NOMO-1 (cell line): ENCODE data around the gene ELP1.
A peak's percentile ranks its signal among the peaks of the same experiment; 100 is the strongest.
"Not testable (repeated sequence)": the region's sequence is repeated elsewhere in the genome, so short reads cannot be mapped to it uniquely, and the experiment has no call there.

Source experiments
- DNase-seq, 2 experiments: peaks; one replicate each; lab custom pipeline; 2025; ENCODE audit not compliant: unreplicated experiment in 2 of 2; lab: John Stamatoyannopoulos, UW

The ELP1 gene, protein sequence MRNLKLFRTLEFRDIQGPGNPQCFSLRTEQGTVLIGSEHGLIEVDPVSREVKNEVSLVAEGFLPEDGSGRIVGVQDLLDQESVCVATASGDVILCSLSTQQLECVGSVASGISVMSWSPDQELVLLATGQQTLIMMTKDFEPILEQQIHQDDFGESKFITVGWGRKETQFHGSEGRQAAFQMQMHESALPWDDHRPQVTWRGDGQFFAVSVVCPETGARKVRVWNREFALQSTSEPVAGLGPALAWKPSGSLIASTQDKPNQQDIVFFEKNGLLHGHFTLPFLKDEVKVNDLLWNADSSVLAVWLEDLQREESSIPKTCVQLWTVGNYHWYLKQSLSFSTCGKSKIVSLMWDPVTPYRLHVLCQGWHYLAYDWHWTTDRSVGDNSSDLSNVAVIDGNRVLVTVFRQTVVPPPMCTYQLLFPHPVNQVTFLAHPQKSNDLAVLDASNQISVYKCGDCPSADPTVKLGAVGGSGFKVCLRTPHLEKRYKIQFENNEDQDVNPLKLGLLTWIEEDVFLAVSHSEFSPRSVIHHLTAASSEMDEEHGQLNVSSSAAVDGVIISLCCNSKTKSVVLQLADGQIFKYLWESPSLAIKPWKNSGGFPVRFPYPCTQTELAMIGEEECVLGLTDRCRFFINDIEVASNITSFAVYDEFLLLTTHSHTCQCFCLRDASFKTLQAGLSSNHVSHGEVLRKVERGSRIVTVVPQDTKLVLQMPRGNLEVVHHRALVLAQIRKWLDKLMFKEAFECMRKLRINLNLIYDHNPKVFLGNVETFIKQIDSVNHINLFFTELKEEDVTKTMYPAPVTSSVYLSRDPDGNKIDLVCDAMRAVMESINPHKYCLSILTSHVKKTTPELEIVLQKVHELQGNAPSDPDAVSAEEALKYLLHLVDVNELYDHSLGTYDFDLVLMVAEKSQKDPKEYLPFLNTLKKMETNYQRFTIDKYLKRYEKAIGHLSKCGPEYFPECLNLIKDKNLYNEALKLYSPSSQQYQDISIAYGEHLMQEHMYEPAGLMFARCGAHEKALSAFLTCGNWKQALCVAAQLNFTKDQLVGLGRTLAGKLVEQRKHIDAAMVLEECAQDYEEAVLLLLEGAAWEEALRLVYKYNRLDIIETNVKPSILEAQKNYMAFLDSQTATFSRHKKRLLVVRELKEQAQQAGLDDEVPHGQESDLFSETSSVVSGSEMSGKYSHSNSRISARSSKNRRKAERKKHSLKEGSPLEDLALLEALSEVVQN (N-terminal part only)

GRCh38 chr9:108933718-108934322, at the start of gene ELP1:
Gene ELP1, minus strand, starts transcription at chr9:108934124. Its CDS starts 2,978 bp downstream, at chr9:108931146.
- peak; percentile 90 to 92 for DNase-seq

DNA sequence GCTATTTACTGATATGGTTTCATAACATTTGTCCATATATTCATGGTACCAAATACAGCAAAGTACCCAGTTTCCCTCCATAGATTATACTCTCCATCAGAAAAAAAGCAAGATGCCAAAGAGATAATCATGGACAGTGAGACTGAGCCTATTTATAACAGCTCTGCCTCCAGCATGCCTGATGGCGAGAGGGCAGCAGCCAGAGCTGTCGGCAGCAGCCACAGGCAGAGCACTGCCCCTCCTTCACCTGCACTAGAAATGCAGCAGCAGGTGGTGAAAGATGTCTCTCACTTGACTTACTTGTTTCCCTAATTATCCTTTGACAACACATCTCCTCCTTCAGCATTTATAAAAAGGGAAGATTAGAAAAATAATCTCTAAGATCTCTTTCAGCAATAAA, 47.0 kb upstream of the ELP1 start:
- no peak for DNase-seq

DNA sequence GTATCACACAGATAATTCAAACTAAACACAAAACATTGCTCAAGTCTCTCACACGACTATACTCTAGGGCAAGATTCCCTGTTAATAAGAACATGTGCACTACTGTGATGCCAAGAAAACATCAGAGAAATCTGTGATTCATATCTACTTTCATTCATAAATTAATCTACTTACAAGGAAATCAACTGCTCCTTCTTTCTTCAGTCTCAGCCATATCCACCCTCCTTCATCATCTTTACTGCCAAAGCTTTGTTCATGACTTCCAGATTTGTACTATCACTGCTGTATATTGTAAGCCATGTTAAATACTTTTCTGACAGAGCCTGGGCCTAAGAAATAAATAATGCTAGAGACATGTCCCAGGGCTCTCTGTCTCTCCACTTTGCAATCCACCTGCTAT, 44.3 kb upstream of the ELP1 start:
- no peak for DNase-seq

- no peak for DNase-seq
Observed at GRCh38 chr9:108973895-108974294, 40.0 kb upstream of the ELP1 start.

GRCh38 chr9:108972626-108973209, 38.8 kb upstream of the ELP1 start:
- no peak for DNase-seq

DNA sequence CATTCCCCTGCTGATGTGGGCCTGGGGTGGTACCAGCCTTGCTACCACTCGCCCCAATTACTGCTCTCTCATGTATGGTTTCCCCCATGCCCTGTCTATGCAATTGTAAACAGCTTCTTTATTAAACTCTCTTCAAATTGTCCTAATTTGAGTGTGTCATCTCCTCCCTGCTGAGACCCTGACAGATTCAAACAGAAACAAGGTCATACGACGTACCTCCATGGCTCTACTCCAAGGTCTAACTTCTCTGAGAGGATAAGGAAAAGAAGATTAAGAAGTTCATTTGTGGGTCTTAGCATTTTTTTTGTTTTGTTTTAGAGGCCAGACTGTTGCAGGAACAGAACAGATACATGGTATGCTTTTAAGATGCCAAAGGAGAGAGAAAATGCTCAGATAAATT, 38.3 kb upstream of the ELP1 start:
- DNase-seq: no peak

DNA sequence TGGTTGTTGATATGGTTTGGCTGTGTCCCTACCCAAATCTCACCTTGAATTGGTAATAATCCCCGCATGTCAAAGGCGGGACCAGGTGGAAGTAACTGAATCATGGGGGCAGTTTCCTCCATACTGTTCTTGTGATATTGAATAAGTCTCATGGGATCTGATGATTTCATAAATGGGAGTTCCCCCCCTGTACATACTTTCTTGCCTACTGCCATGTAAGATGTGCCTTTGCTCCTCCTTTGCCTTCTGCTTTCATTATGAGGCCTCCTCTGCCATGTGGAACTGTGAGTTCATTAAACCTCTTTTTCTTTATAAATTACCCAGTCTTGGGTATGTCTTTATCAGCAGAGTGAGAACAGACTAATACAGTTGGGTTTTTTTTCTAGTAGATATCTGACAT, 37.5 kb upstream of the ELP1 start:
- not testable (repeated sequence) for DNase-seq

- no peak for DNase-seq
Observed at GRCh38 chr9:108967916-108968315, 34.0 kb upstream of the ELP1 start.

GRCh38 chr9:108963459-108964143, 29.7 kb upstream of the ELP1 start:
- DNase-seq: no peak

- DNase-seq: no peak
Observed at GRCh38 chr9:108961151-108961550, 27.2 kb upstream of the ELP1 start.

GRCh38 chr9:108960331-108960730, 26.4 kb upstream of the ELP1 start:
- no peak for DNase-seq

DNA sequence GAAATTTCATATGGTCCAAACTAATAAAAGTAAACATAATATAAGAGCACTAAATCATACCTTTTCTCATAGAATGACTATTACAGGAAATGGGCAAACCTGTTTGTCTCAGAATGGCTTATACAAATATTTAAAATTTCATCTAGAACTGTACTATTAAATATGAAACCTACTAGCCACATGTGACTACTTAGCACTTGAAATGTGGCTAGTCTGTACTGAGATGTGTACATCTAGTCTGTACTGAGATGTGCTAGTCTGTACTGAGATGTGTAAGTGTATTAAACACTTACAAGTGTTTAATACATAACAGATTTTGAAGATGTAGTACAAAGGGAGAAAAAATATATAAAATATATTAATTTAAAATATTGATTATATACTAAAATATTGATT, 22.7 kb upstream of the ELP1 start:
- DNase-seq: no peak

- DNase-seq: no peak
Observed at GRCh38 chr9:108956022-108956630, 22.2 kb upstream of the ELP1 start.

DNA sequence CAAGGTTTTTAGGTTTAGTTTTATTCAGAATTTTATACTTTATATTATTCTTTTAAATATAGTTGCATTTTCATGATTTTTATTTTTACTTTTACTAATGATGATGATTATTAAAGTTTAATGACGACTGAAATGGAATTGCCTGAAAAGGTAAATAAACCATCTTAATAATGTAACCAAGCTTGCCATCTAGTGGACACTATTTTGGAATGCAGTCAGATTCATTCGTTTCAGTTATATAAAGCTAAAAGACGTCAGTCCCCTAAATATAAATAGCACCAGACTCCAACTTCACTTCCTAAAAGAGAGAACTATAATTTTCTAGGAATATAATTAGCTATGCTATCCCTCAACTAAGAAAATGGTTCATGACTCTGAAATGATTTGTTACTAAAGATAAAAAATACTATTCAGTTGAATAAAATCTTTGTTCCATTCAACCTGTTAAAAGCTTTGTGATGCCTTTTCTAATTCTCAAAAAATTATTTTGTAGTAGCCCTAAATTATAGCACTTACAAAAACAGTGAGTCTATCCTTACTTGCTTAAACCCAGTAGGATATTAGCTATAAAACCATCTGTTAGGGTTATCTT, 20.2 kb upstream of the ELP1 start:
- DNase-seq: peak in 1 of 2 experiments; percentile 53

DNA sequence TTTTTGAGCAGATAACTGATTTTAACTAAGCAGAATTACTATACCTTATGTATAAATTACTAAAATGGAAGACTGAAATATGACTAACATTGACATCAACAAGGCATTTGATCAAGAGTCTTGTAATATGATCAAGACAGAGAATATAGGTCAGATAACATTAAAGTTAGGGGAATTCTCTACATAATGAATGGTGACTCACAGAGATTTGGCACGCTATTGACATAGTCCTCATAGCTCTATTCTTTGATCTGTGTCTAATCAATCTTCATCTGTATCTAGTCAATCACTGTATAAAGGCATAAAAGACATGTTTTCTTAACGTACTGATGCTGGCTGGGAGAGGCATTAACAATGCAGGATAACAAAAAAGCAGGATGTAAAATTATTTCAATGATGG, 17.7 kb upstream of the ELP1 start:
- no peak for DNase-seq

DNA sequence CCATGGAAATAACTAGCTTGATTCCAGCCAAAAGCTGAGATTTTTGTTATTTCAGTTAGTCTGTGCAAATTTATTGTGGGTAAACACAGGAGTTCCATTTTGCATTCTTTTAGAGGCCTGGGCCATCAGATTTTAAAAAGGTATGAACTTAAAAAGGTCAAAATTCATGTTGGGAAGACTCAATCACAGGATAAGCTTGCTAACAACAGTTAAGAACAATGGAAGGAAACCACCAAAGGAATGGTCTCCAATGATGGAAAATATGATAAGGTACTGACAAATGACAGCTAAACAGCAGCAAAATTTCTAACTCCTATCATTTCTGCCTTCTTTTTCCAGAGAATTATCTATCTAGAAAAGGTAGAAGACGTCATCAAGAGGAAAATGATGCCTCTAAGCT, 16.2 kb upstream of the ELP1 start:
- DNase-seq: no peak

- DNase-seq: no peak
Observed at GRCh38 chr9:108939975-108940374, 6.1 kb upstream of the ELP1 start.

DNA sequence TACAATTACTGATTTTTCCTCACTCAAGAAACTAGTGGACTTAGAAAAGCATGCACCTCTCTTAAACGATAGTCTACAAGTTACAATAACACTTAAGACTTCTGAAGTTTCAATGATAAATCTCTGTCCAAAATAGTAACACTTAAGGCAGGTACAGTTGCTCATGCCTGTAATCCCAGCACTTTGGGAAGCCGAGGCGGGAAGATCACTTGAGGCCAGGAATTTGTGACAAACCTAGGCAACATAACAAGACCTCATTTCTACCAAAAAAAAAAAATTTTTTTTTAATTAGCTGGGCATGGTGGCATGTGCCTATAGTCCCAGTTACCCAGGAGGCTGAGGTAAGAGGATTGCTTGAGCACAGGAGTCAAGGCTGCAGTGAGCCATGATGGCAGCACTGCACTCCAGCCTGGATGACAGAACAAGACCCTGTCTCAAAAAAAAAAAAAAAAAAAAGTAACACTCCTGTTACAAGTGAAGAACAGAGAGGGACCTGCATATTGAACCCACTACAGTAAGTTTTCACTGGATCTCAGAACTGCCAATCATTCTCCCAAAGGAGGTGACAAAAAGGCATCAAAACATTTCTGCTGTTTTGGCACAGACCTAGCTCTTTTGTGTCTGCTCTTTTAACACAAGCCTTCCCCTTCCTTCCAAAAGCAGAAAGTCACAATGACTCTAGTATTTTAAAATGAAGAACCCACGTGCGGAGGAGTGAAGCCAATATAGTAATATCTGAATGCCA, 3.8 kb upstream of the ELP1 start:
- DNase-seq: no peak
